ENCODE measurements around the gene JMJD8. TPM values are rescaled to one million over a fixed set of nuclear protein-coding genes. Genes with fewer than 3 reads are reported as not detected.

The JMJD8 gene
- total and polyA plus RNA-seq, 9 of the 15 experiments (the other 6 are each of a cell fraction or from before 2014, with no cell fraction given), result 1.2 to 50.6 (median 29.3) TPM

GRCh38 chr16:674968-675883, 8.9 kb downstream of the JMJD8 start, which contains the start of gene RHBDL1 (continued):
- TF ChIP-seq CLOCK (CRISPR knock-in tag; IDR thresholded peaks at IDR 0.05; ENCODE audit: borderline replicate concordance) (no peak), PURB (CRISPR knock-in tag; IDR thresholded peaks at IDR 0.05; ENCODE audit: low read depth) (no peak), CEBPZ (IDR thresholded peaks at IDR 0.05; ENCODE audit: borderline replicate concordance, low read depth, low read length) (no peak), ZNF592 (IDR thresholded peaks at IDR 0.05) (peak; percentile 15; the same call in 1 of the 2 replicates), ESRRA (IDR thresholded peaks at IDR 0.05; ENCODE audit: borderline replicate concordance, low read depth) (peak; percentile 75), MECOM (CRISPR knock-in tag; IDR thresholded peaks at IDR 0.05) (no peak), ZNF449 (CRISPR knock-in tag; IDR thresholded peaks at IDR 0.05) (no peak), NCOA4 (IDR thresholded peaks at IDR 0.05; ENCODE audit: partially characterized antibody) (no peak), SREBF2 (CRISPR knock-in tag; IDR thresholded peaks at IDR 0.05) (no peak), ATF2 (CRISPR knock-in tag; IDR thresholded peaks at IDR 0.05) (no peak), MAFK (IDR thresholded peaks at IDR 0.05; ENCODE audit: low read length) (no peak), RUNX1 (IDR thresholded peaks at IDR 0.05; ENCODE audit: low read depth) (no peak)

Measured in K562 (cell line).